Measurements from ENCODE around the gene IGFL4. TPM values are rescaled to one million over a fixed set of nuclear protein-coding genes. Genes with fewer than 3 reads are reported as not detected.

The IGFL4 gene
- total RNA-seq, 1 experiment from 2014 or later, result not detected

- no TSS peak for BruUV-seq (replicated peaks)
- Histone ChIP-seq H3F3A (ENCODE audit: low read length, unreplicated experiment) (no peaks in the 10 kb centered on the region), H3K9ac (ENCODE audit: low read length) (no peak overlapping the region), H3K27ac (ENCODE audit: low read length) (peak overlapping the region; percentile 43), H3K27me3 (ENCODE audit: low read length) (0 out of 2 replicates have a peak, but pooled peaks cover 5% of the 10 kb centered on the region), H3K9me3 (ENCODE audit: low read length) (no peaks in the 10 kb centered on the region), H2AFZ (ENCODE audit: low read length) (no peak overlapping the region), H3K36me3 (ENCODE audit: low read depth, low read length) (no peaks in the 10 kb centered on the region), H3K79me2 (ENCODE audit: low read length) (no peaks in the 10 kb centered on the region), H4K20me1 (ENCODE audit: low read length) (no peaks in the 10 kb centered on the region), H3K4me3 (ENCODE audit: low read length) (no peak overlapping the region), H3K4me1 (ENCODE audit: insufficient read depth, low read length) (peaks cover 38% of the 10 kb centered on the region), H3K4me2 (ENCODE audit: low read length) (peak overlapping the region; percentile 50), H3K9me2 (replicated peaks; ENCODE audit: low read length) (no peaks in the 10 kb centered on the region)
- CTCF ChIA-PET, result no interaction called here
- DNase-seq (peak; percentile 14), ATAC-seq (no peak)
- TF ChIP-seq EZH2 (IDR thresholded peaks at IDR 0.05; ENCODE audit: low read length, unreplicated experiment) (no peak), EZH2phosphoT487 (IDR thresholded peaks at IDR 0.05; ENCODE audit: borderline replicate concordance, low read length) (no peak), CTCF (conservative IDR thresholded peaks at IDR 0.05; ENCODE audit: low read depth, low read length) (no peak)
- intact Hi-C loops (cut with micrococcal nuclease), result no loop called here
- POLR2A ChIA-PET (ENCODE audit: unreplicated experiment), result no interaction called here
Observed at GRCh38 chr19:46067691-46068090, 26.9 kb upstream of the IGFL4 start.

- Histone ChIP-seq H3K9me3 (ENCODE audit: low read length) (no peaks in the 10 kb centered on the region), H3K79me2 (ENCODE audit: low read length) (no peaks in the 10 kb centered on the region), H3K4me2 (ENCODE audit: low read length) (no peak overlapping the region), H3K4me1 (ENCODE audit: insufficient read depth, low read length) (peaks cover 38% of the 10 kb centered on the region), H2AFZ (ENCODE audit: low read length) (no peak overlapping the region), H3K36me3 (ENCODE audit: low read depth, low read length) (no peaks in the 10 kb centered on the region), H3K4me3 (ENCODE audit: low read length) (no peak overlapping the region), H3K9me2 (replicated peaks; ENCODE audit: low read length) (no peaks in the 10 kb centered on the region), H3K27ac (ENCODE audit: low read length) (no peak overlapping the region), H3F3A (ENCODE audit: low read length, unreplicated experiment) (no peaks in the 10 kb centered on the region), H3K27me3 (ENCODE audit: low read length) (peaks cover 8% of the 10 kb centered on the region), H3K9ac (ENCODE audit: low read length) (no peak overlapping the region), H4K20me1 (ENCODE audit: low read length) (no peaks in the 10 kb centered on the region)
- TF ChIP-seq EZH2phosphoT487 (IDR thresholded peaks at IDR 0.05; ENCODE audit: borderline replicate concordance, low read length), result no peak
- no peak for TF ChIP-seq CTCF (conservative IDR thresholded peaks at IDR 0.05; ENCODE audit: low read depth, low read length)
- TF ChIP-seq EZH2 (IDR thresholded peaks at IDR 0.05; ENCODE audit: low read length, unreplicated experiment), result no peak
- ChIA-PET POLR2A (ENCODE audit: unreplicated experiment) (no interaction called here), CTCF (no interaction called here)
- ATAC-seq (no peak), DNase-seq (no peak)
- intact Hi-C loops (cut with micrococcal nuclease), result no loop called here
- BruUV-seq (replicated peaks), result no TSS peak
Observed at GRCh38 chr19:46066471-46066870, 25.7 kb upstream of the IGFL4 start.

- Histone ChIP-seq H4K20me1 (ENCODE audit: low read length) (no peaks in the 10 kb centered on the region), H3K4me1 (ENCODE audit: insufficient read depth, low read length) (peaks cover 37% of the 10 kb centered on the region), H3K27me3 (ENCODE audit: low read length) (peaks cover 8% of the 10 kb centered on the region), H3K4me3 (ENCODE audit: low read length) (no peak overlapping the region), H3K9ac (ENCODE audit: low read length) (no peak overlapping the region), H3K36me3 (ENCODE audit: low read depth, low read length) (no peaks in the 10 kb centered on the region), H3K79me2 (ENCODE audit: low read length) (no peaks in the 10 kb centered on the region), H3F3A (ENCODE audit: low read length, unreplicated experiment) (no peaks in the 10 kb centered on the region), H3K9me2 (replicated peaks; ENCODE audit: low read length) (no peaks in the 10 kb centered on the region), H3K27ac (ENCODE audit: low read length) (no peak overlapping the region), H3K9me3 (ENCODE audit: low read length) (no peaks in the 10 kb centered on the region), H3K4me2 (ENCODE audit: low read length) (no peak overlapping the region), H2AFZ (ENCODE audit: low read length) (no peak overlapping the region)
- TF ChIP-seq EZH2phosphoT487 (IDR thresholded peaks at IDR 0.05; ENCODE audit: borderline replicate concordance, low read length) (no peak), CTCF (conservative IDR thresholded peaks at IDR 0.05; ENCODE audit: low read depth, low read length) (no peak), EZH2 (IDR thresholded peaks at IDR 0.05; ENCODE audit: low read length, unreplicated experiment) (no peak)
- POLR2A ChIA-PET (ENCODE audit: unreplicated experiment), result no interaction called here
- ATAC-seq, result no peak
- peak; percentile 63 for DNase-seq
- no TSS peak for BruUV-seq (replicated peaks)
- intact Hi-C loops (cut with micrococcal nuclease), result no loop called here
- CTCF ChIA-PET, result no interaction called here
Observed at GRCh38 chr19:46065486-46066071, 24.8 kb upstream of the IGFL4 start.
